Osteocyte (in vitro differentiated cells): ENCODE results near the gene PRKACG. TPM values are rescaled to one million over a fixed set of nuclear protein-coding genes. Genes with fewer than 3 reads are reported as not detected.

Experiments used
- DNase-seq: peaks from one replicate; pipeline ENCODE4 v3.0.0; 2021; ENCODE audit warnings: mixed read lengths; ENCODE audit not compliant: unreplicated experiment; ENCODE audit errors: extremely low spot score
- H3K27ac Mint-ChIP-seq: one replicate; pipeline ENCODE4 v1.8.0; 2021; ENCODE audit warnings: mild to moderate bottlenecking, mixed read lengths; ENCODE audit not compliant: unreplicated experiment
- H3K27me3 Mint-ChIP-seq: one replicate; pipeline ENCODE4 v1.8.0; 2021; ENCODE audit warnings: mixed read lengths; ENCODE audit not compliant: unreplicated experiment
- H3K36me3 Mint-ChIP-seq: one replicate; pipeline ENCODE4 v1.8.0; 2021; ENCODE audit warnings: mixed read lengths; ENCODE audit not compliant: unreplicated experiment
- H3K4me1 Mint-ChIP-seq: one replicate; pipeline ENCODE4 v1.8.0; 2021; ENCODE audit warnings: mixed read lengths; ENCODE audit not compliant: unreplicated experiment
- H3K4me3 Mint-ChIP-seq: one replicate; pipeline ENCODE4 v1.8.0; 2021; ENCODE audit warnings: mild to moderate bottlenecking, moderate library complexity, mixed read lengths; ENCODE audit not compliant: unreplicated experiment
- H3K9me3 Mint-ChIP-seq: one replicate; pipeline ENCODE4 v1.8.0; 2021; ENCODE audit warnings: mixed read lengths; ENCODE audit not compliant: unreplicated experiment
- total RNA-seq: library from RNA; stranded (reverse); gene quantifications from 2 replicates; pipeline ENCODE4 v1.2.1, GENCODE V29; 2021
- TF ChIP-seq, protein P1 (sequence below): fragments of 200-600 bp; sonication (generic); IDR thresholded peaks from 2 replicates; pipeline ENCODE4 v1.5.0; 2021; ENCODE audit warnings: antibody characterized with exemption, mild to moderate bottlenecking, moderate library complexity

The PRKACG gene
- total RNA-seq, 1 donor from 2014 or later, result not detected

- Mint-ChIP-seq H3K27me3 (peaks cover 33% of the 10 kb centered on the region), H3K4me1 (no peaks in the 10 kb centered on the region), H3K4me3 (no peak overlapping the region), H3K36me3 (no peaks in the 10 kb centered on the region), H3K9me3 (no peaks in the 10 kb centered on the region), H3K27ac (no peak overlapping the region)
- no peak for DNase-seq
- TF ChIP-seq, protein P1, sequence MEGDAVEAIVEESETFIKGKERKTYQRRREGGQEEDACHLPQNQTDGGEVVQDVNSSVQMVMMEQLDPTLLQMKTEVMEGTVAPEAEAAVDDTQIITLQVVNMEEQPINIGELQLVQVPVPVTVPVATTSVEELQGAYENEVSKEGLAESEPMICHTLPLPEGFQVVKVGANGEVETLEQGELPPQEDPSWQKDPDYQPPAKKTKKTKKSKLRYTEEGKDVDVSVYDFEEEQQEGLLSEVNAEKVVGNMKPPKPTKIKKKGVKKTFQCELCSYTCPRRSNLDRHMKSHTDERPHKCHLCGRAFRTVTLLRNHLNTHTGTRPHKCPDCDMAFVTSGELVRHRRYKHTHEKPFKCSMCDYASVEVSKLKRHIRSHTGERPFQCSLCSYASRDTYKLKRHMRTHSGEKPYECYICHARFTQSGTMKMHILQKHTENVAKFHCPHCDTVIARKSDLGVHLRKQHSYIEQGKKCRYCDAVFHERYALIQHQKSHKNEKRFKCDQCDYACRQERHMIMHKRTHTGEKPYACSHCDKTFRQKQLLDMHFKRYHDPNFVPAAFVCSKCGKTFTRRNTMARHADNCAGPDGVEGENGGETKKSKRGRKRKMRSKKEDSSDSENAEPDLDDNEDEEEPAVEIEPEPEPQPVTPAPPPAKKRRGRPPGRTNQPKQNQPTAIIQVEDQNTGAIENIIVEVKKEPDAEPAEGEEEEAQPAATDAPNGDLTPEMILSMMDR, result no peak
Observed at GRCh38 chr9:69016191-69017096, 2.5 kb upstream of the PRKACG start.

DNA sequence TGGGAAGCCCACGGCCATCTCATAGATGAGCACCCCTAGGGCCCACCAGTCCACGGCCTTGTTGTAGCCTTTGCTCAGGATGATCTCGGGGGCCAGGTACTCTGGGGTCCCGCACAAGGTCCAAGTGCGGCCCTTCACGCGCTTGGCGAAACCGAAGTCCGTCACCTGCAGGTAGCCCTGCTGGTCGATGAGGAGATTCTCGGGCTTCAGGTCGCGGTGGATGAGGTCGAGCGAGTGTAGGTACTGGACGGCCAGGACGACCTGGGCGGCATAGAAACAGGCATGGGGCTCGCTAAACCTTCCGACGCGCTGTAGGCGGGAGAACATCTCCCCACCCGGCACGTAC, 558 bp downstream of the PRKACG start:
- H3K9me3 Mint-ChIP-seq, result no peaks in the 10 kb centered on the region
- no peaks in the 10 kb centered on the region for H3K36me3 Mint-ChIP-seq
- H3K27ac Mint-ChIP-seq, result no peak overlapping the region
- DNase-seq, result no peak
- H3K4me1 Mint-ChIP-seq, result no peaks in the 10 kb centered on the region
- H3K4me3 Mint-ChIP-seq, result no peak overlapping the region
- peaks cover 40% of the 10 kb centered on the region for H3K27me3 Mint-ChIP-seq
- TF ChIP-seq, protein P1, result no peak

- Mint-ChIP-seq H3K4me3 (no peak overlapping the region), H3K4me1 (no peaks in the 10 kb centered on the region), H3K9me3 (no peaks in the 10 kb centered on the region), H3K36me3 (no peaks in the 10 kb centered on the region), H3K27me3 (peaks cover 40% of the 10 kb centered on the region), H3K27ac (no peak overlapping the region)
- TF ChIP-seq, protein P1, result no peak
- DNase-seq, result no peak
Observed at GRCh38 chr9:69012696-69013381, 1.1 kb downstream of the PRKACG start.

- TF ChIP-seq, protein P1, result no peak
Observed at GRCh38 chr9:69009708-69010107, 4.2 kb downstream of the PRKACG start.

DNA sequence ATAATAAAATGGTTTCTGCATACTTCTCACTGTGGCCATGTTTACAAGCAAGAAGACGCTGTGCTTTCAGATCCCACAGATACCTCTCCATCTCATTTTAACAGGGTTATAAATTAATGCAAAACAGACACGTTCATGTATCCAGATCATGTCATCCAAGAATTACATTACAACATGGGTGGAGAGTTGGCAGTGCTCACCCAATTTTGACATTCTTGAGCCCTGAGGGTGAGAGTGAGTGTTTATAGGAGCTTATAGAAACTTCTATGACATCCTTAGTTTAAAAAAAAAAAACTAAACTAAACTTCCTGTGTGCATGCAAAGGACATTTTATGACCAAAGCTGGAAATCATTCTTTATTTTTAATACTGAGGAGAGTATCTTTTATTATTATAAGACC, 9.1 kb downstream of the PRKACG start:
- Mint-ChIP-seq H3K27me3 (peaks cover 35% of the 10 kb centered on the region), H3K4me3 (no peak overlapping the region), H3K27ac (no peak overlapping the region), H3K9me3 (no peaks in the 10 kb centered on the region), H3K4me1 (peaks cover 8% of the 10 kb centered on the region), H3K36me3 (no peaks in the 10 kb centered on the region)
- TF ChIP-seq, protein P1, result no peak
- no peak for DNase-seq

More at GRCh38 chr9:69009708-69010107, 4.2 kb downstream of the PRKACG start:
- Mint-ChIP-seq H3K9me3 (no peaks in the 10 kb centered on the region), H3K4me3 (no peak overlapping the region), H3K27me3 (peaks cover 24% of the 10 kb centered on the region), H3K36me3 (no peaks in the 10 kb centered on the region), H3K4me1 (peaks cover 5% of the 10 kb centered on the region), H3K27ac (no peak overlapping the region)
- DNase-seq, result no peak
